Measurements from ENCODE around the gene FRYL.
"Not testable (repeated sequence)": the region's sequence is repeated elsewhere in the genome, so short reads cannot be mapped to it uniquely, and the experiment has no call there.

The FRYL gene

DNA sequence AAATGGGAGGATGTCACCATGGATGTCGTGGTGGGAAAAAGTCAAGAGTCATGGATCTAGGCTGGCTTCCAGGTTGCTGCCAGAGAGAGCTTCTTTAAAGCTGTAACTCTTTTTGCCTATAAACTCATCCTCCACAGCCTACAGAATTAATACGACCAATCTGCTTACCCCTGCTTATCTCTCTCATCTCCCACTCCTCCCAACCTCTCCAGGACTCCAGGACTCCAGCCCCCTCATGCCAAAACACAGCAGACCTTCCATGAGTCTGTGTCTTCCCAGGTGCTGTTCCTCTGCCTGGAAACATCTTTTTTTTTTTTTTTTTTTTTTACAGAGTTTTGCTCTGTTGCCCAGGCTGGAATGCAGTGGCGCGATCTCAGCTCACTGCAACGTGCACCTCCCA, 312.2 kb downstream of the FRYL start:
- DNase-seq (ENCODE audit: low read depth), result no peak
- TF ChIP-seq, protein P1, sequence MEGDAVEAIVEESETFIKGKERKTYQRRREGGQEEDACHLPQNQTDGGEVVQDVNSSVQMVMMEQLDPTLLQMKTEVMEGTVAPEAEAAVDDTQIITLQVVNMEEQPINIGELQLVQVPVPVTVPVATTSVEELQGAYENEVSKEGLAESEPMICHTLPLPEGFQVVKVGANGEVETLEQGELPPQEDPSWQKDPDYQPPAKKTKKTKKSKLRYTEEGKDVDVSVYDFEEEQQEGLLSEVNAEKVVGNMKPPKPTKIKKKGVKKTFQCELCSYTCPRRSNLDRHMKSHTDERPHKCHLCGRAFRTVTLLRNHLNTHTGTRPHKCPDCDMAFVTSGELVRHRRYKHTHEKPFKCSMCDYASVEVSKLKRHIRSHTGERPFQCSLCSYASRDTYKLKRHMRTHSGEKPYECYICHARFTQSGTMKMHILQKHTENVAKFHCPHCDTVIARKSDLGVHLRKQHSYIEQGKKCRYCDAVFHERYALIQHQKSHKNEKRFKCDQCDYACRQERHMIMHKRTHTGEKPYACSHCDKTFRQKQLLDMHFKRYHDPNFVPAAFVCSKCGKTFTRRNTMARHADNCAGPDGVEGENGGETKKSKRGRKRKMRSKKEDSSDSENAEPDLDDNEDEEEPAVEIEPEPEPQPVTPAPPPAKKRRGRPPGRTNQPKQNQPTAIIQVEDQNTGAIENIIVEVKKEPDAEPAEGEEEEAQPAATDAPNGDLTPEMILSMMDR (IDR thresholded peaks at IDR 0.05; ENCODE audit: low read length, missing control alignments), result no peak
- no peak overlapping the region for H3K4me3 ChIP-seq (replicated peaks; ENCODE audit: low read depth, low read length)

DNA sequence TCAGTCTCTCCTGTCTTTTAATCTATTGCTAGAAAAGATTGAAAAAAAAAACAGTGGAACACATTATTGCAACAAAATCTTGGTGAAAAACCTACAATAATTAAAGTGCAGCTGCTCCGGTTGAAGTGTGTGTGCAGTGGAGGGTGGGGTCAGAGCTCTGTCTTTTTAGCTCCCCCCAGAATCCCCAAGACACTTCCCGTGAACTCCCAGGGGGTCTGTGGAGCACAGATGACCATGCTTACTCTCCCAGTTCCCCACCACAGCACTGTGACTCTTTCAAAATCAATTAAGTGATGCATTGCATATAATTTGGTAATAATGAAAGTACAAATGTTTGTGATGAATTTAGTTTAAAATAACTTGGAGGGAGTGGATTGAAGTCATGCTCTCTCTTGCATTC, 312.6 kb downstream of the FRYL start:
- TF ChIP-seq, protein P1 (IDR thresholded peaks at IDR 0.05; ENCODE audit: low read length, missing control alignments), result no peak
- no peak for DNase-seq (ENCODE audit: low read depth)
- no peak overlapping the region for H3K4me3 ChIP-seq (replicated peaks; ENCODE audit: low read depth, low read length)

DNA sequence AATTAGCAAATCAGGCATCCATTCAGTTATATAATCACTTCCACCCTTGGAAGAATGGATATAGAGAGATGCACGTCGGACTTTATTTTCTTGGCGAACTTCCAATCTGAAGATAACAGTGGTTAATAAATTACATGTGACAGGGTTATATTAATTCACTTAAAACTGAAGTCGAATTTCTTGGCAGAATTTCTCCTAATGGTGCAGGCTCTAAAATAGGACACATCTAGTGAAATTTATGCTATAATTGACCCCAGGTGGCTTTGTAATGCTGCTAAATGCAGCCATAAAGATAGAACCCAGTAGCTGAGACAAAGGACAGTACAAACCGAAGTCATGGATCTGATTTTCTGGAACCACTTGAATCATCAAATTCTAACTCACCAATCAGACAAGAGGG, 317.7 kb downstream of the FRYL start:
- TF ChIP-seq, protein P1 (IDR thresholded peaks at IDR 0.05; ENCODE audit: low read length, missing control alignments), result no peak
- no peak for DNase-seq (ENCODE audit: low read depth)
- H3K4me3 ChIP-seq (replicated peaks; ENCODE audit: low read depth, low read length), result no peak overlapping the region

DNA sequence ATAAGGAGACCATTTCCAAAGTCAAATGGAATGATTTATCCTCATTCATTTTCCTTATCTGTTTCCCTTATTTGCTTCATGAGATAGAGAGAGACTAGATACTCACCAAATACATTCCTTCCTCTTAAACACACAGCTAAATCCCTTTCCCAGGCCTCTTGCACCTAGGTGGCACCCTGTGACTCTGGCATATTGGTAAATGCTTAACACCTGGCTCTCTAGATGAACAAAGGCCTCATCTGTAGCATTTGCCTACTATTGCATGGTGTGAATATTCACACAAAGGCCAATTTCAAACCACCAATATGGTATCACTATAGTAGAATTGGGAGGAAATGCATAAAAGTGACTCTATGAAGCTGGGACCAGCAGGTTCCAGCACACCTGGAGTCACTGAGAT, 319.1 kb downstream of the FRYL start:
- TF ChIP-seq, protein P1 (IDR thresholded peaks at IDR 0.05; ENCODE audit: low read length, missing control alignments), result no peak
- H3K4me3 ChIP-seq (replicated peaks; ENCODE audit: low read depth, low read length), result no peak overlapping the region
- DNase-seq (ENCODE audit: low read depth), result no peak

DNA sequence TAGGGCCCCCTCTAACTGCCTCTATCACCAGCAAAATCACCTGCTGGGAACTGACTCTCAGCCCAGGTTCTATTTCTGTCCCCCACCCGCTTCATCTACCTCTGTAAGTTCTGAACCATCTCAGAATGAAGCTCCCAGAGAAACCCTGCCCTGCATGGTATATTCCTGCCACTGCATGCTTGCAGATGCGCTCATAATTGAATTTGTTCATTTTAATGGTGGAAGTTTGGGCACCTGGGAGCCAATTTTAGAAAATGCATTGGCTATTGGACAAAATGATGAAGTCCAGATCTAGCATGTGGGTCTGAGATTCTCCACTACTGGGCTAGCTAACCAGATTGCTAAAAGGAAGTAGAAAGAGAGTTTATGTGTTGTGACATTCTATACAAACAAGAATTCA, 325.5 kb downstream of the FRYL start:
- no peak for DNase-seq (ENCODE audit: low read depth)
- no peak overlapping the region for H3K4me3 ChIP-seq (replicated peaks; ENCODE audit: low read depth, low read length)
- TF ChIP-seq, protein P1 (IDR thresholded peaks at IDR 0.05; ENCODE audit: low read length, missing control alignments), result no peak

DNA sequence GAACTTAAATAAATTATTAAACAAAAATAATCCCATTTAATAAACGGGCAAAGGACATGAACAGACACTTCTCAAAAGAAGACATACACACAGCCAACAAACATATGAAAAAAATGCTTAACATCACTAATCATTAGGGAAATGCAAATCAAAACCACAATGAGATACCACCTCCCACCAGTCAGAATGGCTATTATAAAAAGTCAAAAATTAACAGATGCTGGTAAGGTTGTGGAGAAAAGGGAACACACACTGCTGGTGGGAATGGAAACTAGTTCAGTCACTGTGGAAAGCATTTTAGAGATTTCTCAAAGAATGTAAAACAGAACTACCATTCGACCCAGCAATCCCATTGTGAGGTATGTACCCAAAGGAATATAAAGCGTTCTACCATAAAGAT, 328.4 kb downstream of the FRYL start:
- H3K4me3 ChIP-seq (replicated peaks; ENCODE audit: low read depth, low read length); DNase-seq (ENCODE audit: low read depth): not testable (repeated sequence)

DNA sequence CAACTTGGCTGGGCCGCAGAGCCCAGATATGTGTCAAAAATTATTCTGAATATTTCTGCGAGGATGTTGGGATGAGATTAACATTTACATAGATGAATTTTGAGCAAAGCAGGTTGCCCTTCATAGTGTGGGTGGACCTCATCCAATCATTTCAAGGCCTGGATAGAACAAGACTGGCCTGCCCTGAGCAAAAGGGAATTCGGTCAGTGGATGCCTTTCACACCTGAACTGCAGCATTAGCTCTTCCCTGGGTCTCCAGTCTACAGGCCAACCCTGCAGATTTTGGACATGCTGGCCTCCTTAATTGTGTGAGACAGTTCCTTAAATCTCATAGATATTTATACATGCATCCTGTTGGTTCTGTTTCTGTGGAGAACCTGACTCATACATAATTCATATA, 329.3 kb downstream of the FRYL start:
- DNase-seq (ENCODE audit: low read depth), result no peak
- no peak overlapping the region for H3K4me3 ChIP-seq (replicated peaks; ENCODE audit: low read depth, low read length)
- TF ChIP-seq, protein P1 (IDR thresholded peaks at IDR 0.05; ENCODE audit: low read length, missing control alignments), result no peak

DNA sequence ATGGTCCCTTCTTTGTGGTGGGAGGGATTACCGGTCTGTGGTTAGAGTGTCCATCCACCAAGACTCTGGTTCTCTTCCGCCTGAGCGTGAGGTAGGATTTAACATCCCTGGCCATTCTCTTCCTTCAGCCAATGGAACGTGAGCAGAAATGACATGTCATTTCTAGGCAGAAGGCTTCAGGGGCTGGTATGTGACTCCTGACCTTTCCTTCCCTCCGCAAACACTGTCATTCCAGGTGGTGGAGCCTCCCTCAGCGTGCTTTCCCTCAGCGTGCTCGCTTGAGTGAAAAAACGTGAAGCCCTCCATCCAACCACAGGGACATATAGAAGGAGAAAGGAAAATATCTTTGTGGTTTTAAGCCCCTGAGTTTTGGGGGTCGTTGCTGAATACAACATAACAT, 330.9 kb downstream of the FRYL start:
- DNase-seq (ENCODE audit: low read depth), result no peak
- TF ChIP-seq, protein P1 (IDR thresholded peaks at IDR 0.05; ENCODE audit: low read length, missing control alignments), result no peak
- H3K4me3 ChIP-seq (replicated peaks; ENCODE audit: low read depth, low read length), result no peak overlapping the region

Data from fibroblast of pulmonary artery (primary cell).